Neuronal stem cell (in vitro differentiated cells): Measurements from ENCODE around the gene TTC28.
A peak's percentile ranks its signal among the peaks of the same experiment; 100 is the strongest.
"Not testable (repeated sequence)": the region's sequence is repeated elsewhere in the genome, so short reads cannot be mapped to it uniquely, and the experiment has no call there.

Experiments
- DNase-seq: peaks from one replicate; pipeline ENCODE4 v3.0.0-alpha.2; 2013; ENCODE audit warnings: low spot score
- H2AFZ ChIP-seq: one replicate; pipeline ENCODE4 v1.6.1; 2013; ENCODE audit warnings: mild to moderate bottlenecking, low read length, inconsistent platforms
- H2AK5ac ChIP-seq: 2 replicates; pipeline ENCODE4 v1.6.1; 2013; ENCODE audit warnings: low read depth, mild to moderate bottlenecking, inconsistent platforms, low read length, moderate library complexity, mixed read lengths
- H2BK120ac ChIP-seq: 2 replicates; pipeline ENCODE4 v1.6.1; 2013; ENCODE audit warnings: low read depth, mild to moderate bottlenecking, inconsistent platforms, low read length, moderate library complexity, mixed read lengths
- H2BK12ac ChIP-seq: one replicate; pipeline ENCODE4 v1.6.1; 2013; ENCODE audit warnings: low read length, inconsistent platforms
- H2BK15ac ChIP-seq: 2 replicates; pipeline ENCODE4 v1.6.1; 2013; ENCODE audit warnings: mild to moderate bottlenecking, low read length, inconsistent platforms, mixed read lengths
- H2BK5ac ChIP-seq: one replicate; pipeline ENCODE4 v1.6.1; 2013; ENCODE audit warnings: inconsistent platforms, mild to moderate bottlenecking, low read length, moderate library complexity
- H3K14ac ChIP-seq: one replicate; pipeline ENCODE4 v1.6.1; 2013; ENCODE audit warnings: low read length, inconsistent platforms
- H3K18ac ChIP-seq: 2 replicates; pipeline ENCODE4 v1.6.1; 2013; ENCODE audit warnings: low read length, inconsistent platforms
- H3K23ac ChIP-seq: 2 replicates; pipeline ENCODE4 v1.6.1; 2013; ENCODE audit warnings: low read depth, mild to moderate bottlenecking, mixed read lengths, low read length, inconsistent platforms; ENCODE audit not compliant: poor library complexity
- H3K27ac ChIP-seq: replicated peaks from 3 replicates; pipeline ENCODE4 v1.5.1; 2013; ENCODE audit warnings: low read length, inconsistent platforms
- H3K27me3 ChIP-seq, 3 experiments: 2 replicates each; pipeline ENCODE4 v1.6.1; 2013; ENCODE audit warnings: low read length in 3 of 3, mild to moderate bottlenecking in 2 of 3, inconsistent platforms in 1 of 3, low read depth in 1 of 3, mixed read lengths in 1 of 3, moderate library complexity in 1 of 3; ENCODE audit not compliant: control insufficient read depth in 3 of 3, insufficient read depth in 3 of 3
- H3K36me3 ChIP-seq, 2 donors: replicated peaks in 1 of 2; 2 replicates each; pipeline ENCODE4 v1.6.1; 2013; ENCODE audit warnings: low read length in 2 of 2; ENCODE audit not compliant: control insufficient read depth in 2 of 2, insufficient read depth in 2 of 2
- H3K4ac ChIP-seq: 2 replicates; pipeline ENCODE4 v1.6.1; 2013; ENCODE audit warnings: inconsistent platforms, mild to moderate bottlenecking, low read length, moderate library complexity
- H3K4me1 ChIP-seq, 2 donors: 1 replicate in 1 of 2; 2 replicates in 1 of 2; pipeline ENCODE4 v1.6.1; 2013; ENCODE audit warnings: low read length in 2 of 2, low read depth in 1 of 2; ENCODE audit not compliant: control insufficient read depth in 2 of 2, insufficient read depth in 1 of 2
- H3K4me2 ChIP-seq: one replicate; pipeline ENCODE4 v1.6.1; 2013; ENCODE audit warnings: mild to moderate bottlenecking, low read length, inconsistent platforms; ENCODE audit not compliant: insufficient read depth, poor library complexity, severe bottlenecking
- H3K4me3 ChIP-seq, 2 donors: 2 replicates each; pipeline ENCODE4 v1.5.1; 2013; ENCODE audit warnings: low read length in 2 of 2, mild to moderate bottlenecking in 2 of 2, inconsistent platforms in 1 of 2, moderate library complexity in 1 of 2
- H3K79me1 ChIP-seq: one replicate; pipeline ENCODE4 v1.6.1; 2013; ENCODE audit warnings: low read depth, mild to moderate bottlenecking, inconsistent platforms, low read length, moderate library complexity
- H3K9ac ChIP-seq: one replicate; pipeline ENCODE4 v1.6.1; 2013; ENCODE audit warnings: mild to moderate bottlenecking, low read depth, low read length, inconsistent platforms; ENCODE audit not compliant: poor library complexity
- H3K9me3 ChIP-seq, 2 donors: replicated peaks in 1 of 2; 2 replicates each; pipeline versions ENCODE3 to v1.6.1; 2013; ENCODE audit warnings: low read length in 2 of 2, mild to moderate bottlenecking in 2 of 2, inconsistent platforms in 1 of 2, low read depth in 1 of 2, mixed read lengths in 1 of 2, moderate library complexity in 1 of 2; ENCODE audit not compliant: control insufficient read depth in 2 of 2, insufficient read depth in 1 of 2
- H4K8ac ChIP-seq: one replicate; pipeline ENCODE4 v1.6.1; 2013; ENCODE audit warnings: low read depth, mild to moderate bottlenecking, inconsistent platforms, low read length, moderate library complexity
- H4K91ac ChIP-seq: one replicate; pipeline ENCODE4 v1.6.1; 2013; ENCODE audit warnings: low read length, low read depth, mild to moderate bottlenecking, inconsistent platforms; ENCODE audit not compliant: poor library complexity
- WGBS, 2 donors: extraction: QIAGEN DNeasy Blood & Tissue Kit; methylation state at CpG; one replicate each; pipeline ENCODE4 v1.1.7; 2013; ENCODE audit warnings: missing lambda C conversion rate in 2 of 2, mixed read lengths in 1 of 2; ENCODE audit not compliant: insufficient read length in 2 of 2, insufficient replicate concordance in 1 of 2; ENCODE audit errors: extremely low coverage in 2 of 2; 5-methylcytosine and 5-hydroxymethylcytosine counted together

Gene TTC28

DNA sequence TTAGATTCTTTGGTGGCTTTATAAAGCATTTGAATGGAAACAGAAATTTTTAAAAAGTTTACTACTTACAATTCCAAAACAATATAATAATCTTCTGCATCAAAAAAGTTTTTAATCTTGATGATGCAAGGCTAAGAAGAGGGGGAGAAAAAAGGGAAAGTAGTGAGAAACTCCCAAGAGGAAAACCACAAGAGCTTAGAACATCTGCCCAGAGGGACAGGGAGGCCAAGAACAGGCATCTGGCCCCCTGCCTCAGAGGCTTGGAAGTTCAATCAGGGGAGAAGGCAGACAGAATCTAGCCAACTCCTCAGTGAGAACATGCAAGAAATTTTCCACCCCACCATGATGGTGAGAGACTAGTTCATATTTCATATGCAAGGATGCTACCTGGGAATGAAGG is 23.8 kb upstream of the TTC28 start:
- no peak overlapping the region for H3K9ac ChIP-seq
- H2BK5ac ChIP-seq: no peak overlapping the region
- H3K18ac ChIP-seq: no peak overlapping the region
- H2AK5ac ChIP-seq: no peak overlapping the region
- no peaks in the 10 kb centered on the region for H3K27me3 ChIP-seq
- no peak overlapping the region for H2AFZ ChIP-seq
- no peak overlapping the region for H2BK12ac ChIP-seq
- H4K91ac ChIP-seq: no peak overlapping the region
- H3K36me3 ChIP-seq: peaks cover 3 to 70% of the 10 kb centered on the region in 2 donors
- no peak overlapping the region for H4K8ac ChIP-seq
- H3K4me3 ChIP-seq: no peak overlapping the region
- DNase-seq: no peak
- H3K79me1 ChIP-seq: no peaks in the 10 kb centered on the region
- H3K23ac ChIP-seq: no peak overlapping the region
- no peaks in the 10 kb centered on the region for H3K9me3 ChIP-seq
- H2BK120ac ChIP-seq: no peak overlapping the region
- no peak overlapping the region for H3K4me2 ChIP-seq
- H2BK15ac ChIP-seq: no peak overlapping the region
- H3K4ac ChIP-seq: no peak overlapping the region
- H3K14ac ChIP-seq: no peak overlapping the region
- H3K27ac ChIP-seq: no peak overlapping the region
- H3K4me1 ChIP-seq: no peaks in the 10 kb centered on the region

GRCh38 chr22:28702891-28703290 is 23.3 kb upstream of the TTC28 start:
- Histone ChIP-seq H3K4me1 (no peaks in the 10 kb centered on the region), H3K27me3 (no peaks in the 10 kb centered on the region), H3K14ac (no peak overlapping the region), H3K9ac (no peak overlapping the region), H3K27ac (no peak overlapping the region), H4K8ac (no peak overlapping the region), H2BK120ac (no peak overlapping the region), H3K4me3 (no peak overlapping the region), H3K23ac (no peak overlapping the region), H3K18ac (no peak overlapping the region), H4K91ac (no peak overlapping the region), H2AFZ (no peak overlapping the region), H3K4ac (no peak overlapping the region), H3K36me3 (peaks cover 3 to 70% of the 10 kb centered on the region in 2 donors), H2AK5ac (no peak overlapping the region), H3K79me1 (no peaks in the 10 kb centered on the region), H2BK5ac (no peak overlapping the region), H2BK15ac (no peak overlapping the region), H2BK12ac (no peak overlapping the region), H3K9me3 (no peaks in the 10 kb centered on the region), H3K4me2 (no peak overlapping the region)
- no CpG with 5 or more reads among the region's 2 CpGs for WGBS, 2 donors
- no peak for DNase-seq

DNA sequence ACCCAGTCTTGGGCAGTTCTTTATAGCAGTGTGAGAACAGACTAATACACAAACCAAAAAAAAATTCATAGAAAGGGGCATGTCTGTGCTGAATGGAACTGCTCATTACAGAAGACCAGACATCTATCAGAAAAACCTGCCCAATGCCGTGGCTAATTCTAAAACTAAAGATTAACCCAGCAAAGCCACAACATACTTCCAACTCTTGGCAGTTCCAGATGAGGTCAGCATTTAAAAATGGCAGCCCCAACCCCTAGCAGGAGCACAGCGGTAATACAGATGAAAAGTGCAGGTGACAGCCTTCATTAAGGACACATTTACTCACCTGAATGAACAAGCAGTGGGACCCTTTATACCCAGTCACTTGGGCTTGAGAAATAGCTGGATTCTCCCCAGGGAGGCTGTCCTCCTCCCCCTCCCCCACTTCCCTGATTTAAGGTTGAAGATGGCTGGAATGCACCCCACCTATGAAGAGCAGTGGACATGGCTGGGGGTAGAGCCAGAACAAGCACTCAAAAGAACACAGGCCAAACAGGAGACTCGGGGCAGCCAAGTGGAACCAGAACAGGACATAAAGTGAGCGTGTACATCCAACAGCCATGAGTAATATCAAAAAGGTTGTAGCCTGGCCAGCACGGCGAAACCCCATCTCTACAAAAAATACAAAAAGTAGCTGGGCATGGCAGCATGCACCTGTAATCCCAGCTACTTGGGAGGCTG is 13.6 kb upstream of the TTC28 start:
- H3K14ac ChIP-seq: not testable (repeated sequence)
- no CpG with 5 or more reads among the region's 6 CpGs for WGBS, 2 donors

DNA sequence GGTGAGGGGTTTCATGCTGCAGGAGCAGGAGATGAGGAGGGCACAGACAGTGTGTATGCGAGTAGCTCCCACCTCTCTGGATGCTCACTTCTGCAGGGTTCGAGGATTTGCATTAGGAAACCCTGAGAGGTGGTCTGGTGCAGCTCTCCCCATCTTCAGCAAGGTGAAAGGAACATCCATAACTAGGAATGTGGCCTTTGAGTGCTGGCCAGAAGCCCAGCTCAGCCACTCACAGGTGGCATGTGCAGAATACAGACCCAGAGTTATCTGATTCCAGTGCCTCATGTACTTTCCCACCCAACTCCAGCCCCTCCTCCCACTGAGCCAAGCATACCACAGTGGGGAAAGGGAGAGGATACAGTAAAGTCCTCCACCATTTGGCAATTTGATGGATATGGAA is 10.2 kb upstream of the TTC28 start:
- H3K79me1 ChIP-seq, H3K4ac ChIP-seq, H3K4me2 ChIP-seq, H4K91ac ChIP-seq, H2AK5ac ChIP-seq, H2BK5ac ChIP-seq, H2BK15ac ChIP-seq, H3K18ac ChIP-seq, H3K23ac ChIP-seq, H3K27me3 ChIP-seq, H3K14ac ChIP-seq, H2AFZ ChIP-seq, H2BK12ac ChIP-seq, H3K9ac ChIP-seq, H4K8ac ChIP-seq, H3K9me3 ChIP-seq, DNase-seq, H3K4me1 ChIP-seq, H3K4me3 ChIP-seq, H2BK120ac ChIP-seq: not testable (repeated sequence)
- Histone ChIP-seq H3K27ac (peak overlapping the region; percentile 68), H3K36me3 (peaks cover 0 to 33% of the 10 kb centered on the region in 2 donors)
- no CpG with 5 or more reads among the region's 2 CpGs for WGBS, 2 donors

More for the DNA sequence above, 13.6 kb upstream of the TTC28 start:
- H3K9ac ChIP-seq, H2AFZ ChIP-seq, H3K4ac ChIP-seq, H3K9me3 ChIP-seq, H2BK12ac ChIP-seq, H4K8ac ChIP-seq, DNase-seq, H2AK5ac ChIP-seq, H3K18ac ChIP-seq, H3K4me1 ChIP-seq, H2BK5ac ChIP-seq, H3K23ac ChIP-seq, H3K27ac ChIP-seq, H2BK120ac ChIP-seq, H3K4me3 ChIP-seq, H3K79me1 ChIP-seq, H3K4me2 ChIP-seq, H2BK15ac ChIP-seq, H3K27me3 ChIP-seq, H4K91ac ChIP-seq: not testable (repeated sequence)
- H3K36me3 ChIP-seq: peaks cover 2 to 38% of the 10 kb centered on the region in 2 donors
